Measurements from ENCODE around the gene FBXO28.

The FBXO28 gene

GRCh38 chr1:224095867-224096266, 18.0 kb upstream of the FBXO28 start:
- DNase-seq: no peak

- no peak for DNase-seq
Observed at GRCh38 chr1:224096773-224097172, 17.1 kb upstream of the FBXO28 start.

GRCh38 chr1:224098007-224098406, 15.9 kb upstream of the FBXO28 start:
- DNase-seq: no peak

GRCh38 chr1:224106568-224107281, 7.2 kb upstream of the FBXO28 start:
- no peak for DNase-seq

GRCh38 chr1:224107282-224107625, 6.7 kb upstream of the FBXO28 start:
- DNase-seq: no peak

- no peak for DNase-seq
Observed at GRCh38 chr1:224108991-224109390, 4.9 kb upstream of the FBXO28 start.

GRCh38 chr1:224109981-224110380, 3.9 kb upstream of the FBXO28 start:
- DNase-seq: no peak

- DNase-seq: no peak
Observed at GRCh38 chr1:224113005-224113404, 906 bp upstream of the FBXO28 start.

GRCh38 chr1:224113545-224113917, 380 bp upstream of the FBXO28 start:
- no peak for DNase-seq

- DNase-seq: no peak
Observed at GRCh38 chr1:224114787-224115175, 870 bp downstream of the FBXO28 start.

- DNase-seq: peak; percentile 71
Observed at GRCh38 chr1:224116131-224116530, 2.2 kb downstream of the FBXO28 start.

GRCh38 chr1:224118688-224119087, 4.8 kb downstream of the FBXO28 start:
- DNase-seq: no peak

- no peak for DNase-seq
Observed at GRCh38 chr1:224123136-224123535, 9.2 kb downstream of the FBXO28 start.

- no peak for DNase-seq
Observed at GRCh38 chr1:224124220-224124619, 10.3 kb downstream of the FBXO28 start.

- DNase-seq: no peak
Observed at GRCh38 chr1:224127925-224128819, 14.3 kb downstream of the FBXO28 start.

- DNase-seq: no peak
Observed at GRCh38 chr1:224131253-224131652, 17.3 kb downstream of the FBXO28 start.

- DNase-seq: no peak
Observed at GRCh38 chr1:224132901-224133300, 19.0 kb downstream of the FBXO28 start.

GRCh38 chr1:224133741-224134299, 19.9 kb downstream of the FBXO28 start:
- DNase-seq: no peak

- no peak for DNase-seq
Observed at GRCh38 chr1:224137518-224137917, 23.6 kb downstream of the FBXO28 start.

GRCh38 chr1:224138198-224138597, 24.3 kb downstream of the FBXO28 start:
- DNase-seq: no peak

GRCh38 chr1:224141693-224142092, 27.8 kb downstream of the FBXO28 start:
- DNase-seq: no peak

- no peak for DNase-seq
Observed at GRCh38 chr1:224149709-224150108, 35.8 kb downstream of the FBXO28 start.

GRCh38 chr1:224151117-224151516, 37.2 kb downstream of the FBXO28 start:
- no peak for DNase-seq

- no peak for DNase-seq
Observed at GRCh38 chr1:224157316-224157715, 43.4 kb downstream of the FBXO28 start.

Data from CD4-positive, alpha-beta T cell treated with Interleukin-17A for 1 hour (primary cell).